Measurements from ENCODE around the gene CDH4. TPM values are rescaled to one million over a fixed set of nuclear protein-coding genes. Genes with fewer than 3 reads are reported as not detected.

The CDH4 gene
- total RNA-seq, 2 donors from 2014 or later: 0.06 to 0.08 TPM

DNA sequence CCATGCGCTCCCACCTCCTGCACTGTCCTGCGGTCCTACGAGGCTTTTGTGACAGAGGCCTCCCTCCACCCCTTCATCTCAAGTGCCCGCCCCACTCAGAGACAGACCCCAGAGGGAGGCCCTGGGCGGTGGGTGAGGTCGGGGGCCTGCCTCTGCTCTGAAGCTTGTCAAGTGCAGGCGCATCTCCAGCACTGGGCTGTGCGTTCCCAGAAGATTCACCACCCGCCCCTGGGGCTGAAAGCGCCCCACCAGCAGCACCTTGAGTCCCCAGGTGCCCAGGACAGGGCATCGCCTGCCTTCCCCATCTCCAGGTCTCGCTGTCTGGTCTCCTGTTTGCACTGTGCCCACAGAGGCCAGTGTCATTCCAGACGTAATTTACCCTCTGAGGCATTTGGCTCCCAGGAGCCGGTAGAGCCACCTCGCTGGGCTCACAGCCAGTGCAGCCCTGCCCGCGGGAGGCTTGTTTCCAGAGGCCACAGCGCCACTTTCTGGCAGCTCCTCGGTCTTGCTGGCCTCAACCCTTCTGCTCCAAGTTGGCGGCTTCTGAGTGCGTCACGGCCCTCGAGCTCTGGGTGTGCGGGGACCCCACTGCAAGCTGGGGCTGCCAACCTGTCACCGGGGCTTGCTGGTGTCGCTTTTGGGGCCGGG lies 622.5 kb downstream of the CDH4 start:
- intact Hi-C loops (cut with DNase I): no loop called here
- ATAC-seq (peak in 1 of 2 donors; percentile 28), DNase-seq (no peak)

DNA sequence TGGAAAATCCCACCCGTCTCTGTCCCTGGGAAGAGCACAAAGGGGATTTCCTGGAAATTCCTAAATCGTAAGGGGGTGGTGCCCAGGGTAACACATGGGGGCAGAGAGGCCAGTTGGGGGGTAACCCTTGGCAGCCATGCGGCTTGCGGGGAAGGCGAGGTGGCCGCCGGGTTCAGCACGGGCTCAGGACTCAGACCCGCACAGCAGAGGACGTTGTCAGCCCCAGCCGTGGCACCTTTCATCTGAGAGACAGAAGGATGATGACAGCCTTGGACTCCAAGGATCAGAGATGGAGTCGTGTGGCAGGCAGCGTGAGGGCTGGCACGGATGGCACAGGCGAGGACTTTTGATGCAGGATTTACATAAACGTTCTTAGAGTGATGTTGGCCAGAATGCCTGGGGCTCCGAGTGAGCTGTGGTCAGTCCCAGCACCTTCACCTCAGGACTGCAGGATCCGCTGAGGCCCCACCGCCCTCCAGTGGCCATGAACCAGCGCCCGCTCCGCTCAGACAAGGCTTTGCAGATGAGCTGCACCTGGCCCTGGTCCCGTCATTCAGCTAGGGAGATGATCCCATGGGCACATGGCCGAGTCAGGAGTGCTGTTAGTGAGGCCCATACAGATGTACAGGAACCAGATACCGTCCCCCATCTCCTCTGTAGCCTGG lies 623.3 kb downstream of the CDH4 start:
- ATAC-seq: no peak

DNA sequence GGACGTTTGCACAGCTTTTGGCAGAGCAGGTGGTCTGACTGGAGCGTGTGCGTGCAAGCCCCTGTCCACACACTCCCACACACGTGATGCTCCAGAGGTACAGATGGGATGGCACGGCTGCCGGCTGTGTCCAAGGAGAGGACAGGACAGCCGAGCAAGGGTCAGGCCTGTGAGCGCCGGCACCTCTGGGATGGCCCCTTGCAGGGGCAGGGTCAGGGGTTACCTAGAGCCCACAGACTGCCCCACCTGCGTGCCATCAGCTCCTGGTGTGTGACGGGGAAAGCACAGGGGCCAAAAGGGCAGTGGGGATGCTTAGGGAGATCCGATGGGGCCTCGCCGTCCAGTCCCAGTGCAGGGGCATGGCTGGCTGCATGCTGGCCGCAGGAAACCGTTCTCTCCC lies 623.9 kb downstream of the CDH4 start:
- DNase-seq (no peak), ATAC-seq (no peak)
- intact Hi-C loops (cut with DNase I): no loop called here

More for the DNA sequence above, 623.3 kb downstream of the CDH4 start:
- DNase-seq: no peak
- intact Hi-C loops (cut with DNase I): no loop called here

DNA sequence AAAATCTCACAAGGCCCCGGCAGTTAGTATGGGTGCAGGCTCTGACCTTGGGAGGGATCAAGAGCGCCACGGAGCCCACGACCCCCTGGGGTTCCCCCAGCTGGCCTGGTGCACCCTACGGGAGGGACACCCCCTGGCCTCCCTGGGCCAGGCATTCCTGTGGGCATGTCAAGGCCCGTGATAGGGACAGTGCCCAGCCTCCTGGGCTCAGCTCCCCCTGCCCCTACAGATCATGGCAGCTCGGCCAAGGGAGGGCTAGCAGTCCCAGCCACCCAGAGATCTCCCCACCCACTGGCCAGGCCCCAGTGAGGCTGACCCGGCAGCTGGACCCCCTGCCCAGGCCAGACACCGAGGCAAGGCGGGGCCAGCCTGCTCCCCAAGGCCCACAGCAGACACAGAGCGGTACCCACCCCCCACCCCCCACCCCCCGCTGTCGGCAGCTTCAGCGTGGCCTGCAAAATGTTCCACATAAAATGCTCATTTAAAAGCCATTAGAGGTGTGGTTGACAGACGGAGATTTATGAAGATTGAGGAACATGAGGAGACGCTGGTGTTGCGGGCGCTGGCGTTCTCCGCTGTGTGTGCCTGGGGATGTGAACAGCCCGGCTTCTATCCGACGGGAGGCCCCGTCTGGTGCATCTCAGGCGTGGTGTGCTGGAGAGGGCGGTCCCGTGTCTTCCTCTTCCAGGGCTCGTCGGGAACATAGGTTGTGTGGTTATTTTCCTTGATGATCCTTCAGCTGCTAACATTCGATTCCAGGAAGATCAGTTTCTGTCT lies 625.1 kb downstream of the CDH4 start:
- no peak for DNase-seq
- intact Hi-C loops (cut with DNase I): no loop called here
- no peak for ATAC-seq

DNA sequence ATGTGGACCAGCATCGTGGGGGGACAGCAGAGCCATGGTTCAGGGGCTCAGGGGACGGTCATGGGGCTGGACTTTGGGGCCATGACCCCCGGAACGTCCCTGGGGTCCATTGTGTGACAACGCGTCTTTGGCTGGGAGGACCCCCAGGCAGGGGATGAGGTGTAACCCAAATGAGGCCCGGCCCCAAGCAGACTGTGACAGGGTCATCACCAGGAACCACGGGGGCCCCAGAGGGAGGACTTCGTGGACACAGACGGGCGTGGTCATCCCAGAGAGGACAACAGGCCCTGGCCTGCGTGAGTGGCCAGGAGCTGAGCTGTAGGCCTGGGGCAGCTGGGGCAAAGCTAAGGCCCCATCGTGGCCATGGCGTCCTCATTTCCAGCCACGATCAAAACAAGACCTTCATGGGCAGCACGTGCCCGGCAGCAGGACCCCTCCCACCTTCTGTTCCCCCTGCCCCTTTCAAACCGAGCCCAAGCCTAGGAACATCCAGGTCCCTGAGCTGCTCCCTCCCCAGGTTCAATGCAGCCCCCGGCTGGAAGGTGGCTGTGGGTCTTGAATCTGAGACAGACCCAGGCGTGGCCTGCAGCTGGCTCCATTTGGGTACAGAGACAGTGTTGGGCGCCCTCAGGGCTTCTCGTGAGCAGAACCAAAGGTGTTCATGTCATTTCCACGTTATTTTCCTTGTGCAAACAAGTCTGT lies 625.9 kb downstream of the CDH4 start:
- no peak for ATAC-seq
- intact Hi-C loops (cut with DNase I): no loop called here
- no peak for DNase-seq

DNA sequence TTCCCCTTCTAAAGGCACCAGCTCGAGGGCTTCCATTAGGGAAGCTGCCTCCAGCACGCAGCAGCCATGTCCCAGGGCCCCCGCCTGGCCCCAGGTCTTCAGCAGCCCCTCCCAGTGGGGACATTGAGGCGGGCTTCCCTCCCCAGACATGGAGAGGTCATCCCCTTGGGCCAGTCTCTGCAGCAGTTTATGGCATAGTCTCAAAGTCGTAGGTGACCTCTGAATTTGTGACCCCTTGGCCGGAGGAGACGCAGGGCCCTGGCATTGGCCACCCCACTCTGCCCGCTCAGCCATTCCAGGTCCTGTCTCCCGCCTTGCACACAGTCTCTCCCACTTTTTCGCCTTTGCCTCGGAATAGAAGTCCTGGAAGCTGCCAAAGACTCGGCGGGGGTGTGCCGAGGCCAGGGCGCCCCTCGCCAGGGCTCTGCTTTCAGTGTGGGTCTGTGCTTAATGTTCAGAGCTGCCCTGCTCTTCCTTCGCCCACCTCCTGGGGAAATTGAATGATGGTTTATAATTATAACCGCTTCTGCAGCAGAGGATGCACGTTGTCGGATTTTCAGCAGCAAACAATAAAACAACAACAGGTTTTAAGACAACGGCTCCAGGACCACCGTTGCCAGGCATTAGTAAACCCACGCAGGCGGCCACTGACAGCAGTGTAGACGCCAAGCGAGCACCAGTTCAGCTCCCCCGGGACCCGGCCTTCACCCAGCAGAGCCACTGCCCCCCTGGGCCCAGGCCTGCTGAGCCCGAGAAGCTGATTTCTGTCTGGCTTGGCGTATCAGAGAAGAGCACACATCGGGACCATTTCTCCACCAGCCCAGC lies 626.6 kb downstream of the CDH4 start:
- ATAC-seq: no peak
- DNase-seq: no peak
- intact Hi-C loops (cut with DNase I): no loop called here

DNA sequence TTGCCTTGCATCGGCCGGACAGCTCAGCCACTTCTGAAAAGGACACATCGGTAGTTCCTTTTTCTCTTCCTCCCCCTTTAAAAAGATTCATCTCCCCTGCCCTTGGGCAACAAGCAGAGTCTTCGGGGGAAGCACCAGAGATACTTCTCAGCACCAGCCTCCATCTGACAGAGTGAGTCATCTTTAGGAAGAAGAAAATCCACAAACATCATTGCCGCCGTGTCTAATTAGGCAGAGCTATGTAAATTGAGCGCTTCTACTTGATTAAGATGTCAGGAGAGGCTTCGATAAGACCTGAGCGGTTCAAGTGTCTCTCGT lies 627.2 kb downstream of the CDH4 start:
- no peak for DNase-seq
- intact Hi-C loops (cut with DNase I): no loop called here
- no peak for ATAC-seq

DNA sequence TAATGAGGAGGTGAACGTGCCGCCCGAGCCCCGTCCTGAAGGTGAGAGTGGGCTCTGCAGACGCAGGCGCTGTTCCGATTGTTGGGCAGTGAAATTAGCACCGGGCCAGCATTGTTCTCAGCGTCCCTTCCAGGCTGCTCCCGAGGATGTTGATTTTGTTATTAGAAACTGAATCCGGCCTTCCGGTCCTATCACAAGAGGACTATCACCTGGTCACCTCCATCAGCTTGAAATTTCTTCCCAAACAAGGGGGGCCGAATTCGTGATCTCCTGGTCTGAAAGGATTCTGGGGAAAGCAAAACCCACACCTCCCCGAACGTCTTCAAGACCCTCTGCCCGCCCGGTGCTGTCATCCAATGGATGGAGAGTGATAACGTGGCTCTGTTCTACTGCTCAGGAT lies 627.6 kb downstream of the CDH4 start:
- ATAC-seq (no peak), DNase-seq (no peak)
- intact Hi-C loops (cut with DNase I): no loop called here

DNA sequence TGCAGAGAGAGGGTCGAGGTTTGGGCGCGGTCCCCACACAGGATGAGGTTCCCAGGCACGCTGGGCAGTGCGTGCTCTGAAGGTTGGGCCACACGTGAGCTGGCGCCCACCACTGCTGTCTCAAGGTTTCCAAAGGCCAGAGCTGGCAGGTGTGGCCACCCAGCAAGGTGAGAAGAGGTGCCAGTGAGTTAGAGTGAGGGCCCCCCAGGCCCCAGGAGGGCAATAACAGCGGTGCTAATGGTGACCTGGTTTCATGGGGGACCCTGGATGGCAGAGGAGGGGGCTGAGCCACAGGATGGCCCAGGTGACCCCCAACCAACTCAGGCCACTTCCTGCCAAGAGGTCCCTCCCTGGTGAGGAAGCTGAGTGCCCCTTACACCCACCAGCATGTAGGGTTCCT lies 628.6 kb downstream of the CDH4 start:
- intact Hi-C loops (cut with DNase I): no loop called here
- DNase-seq (no peak), ATAC-seq (no peak)

DNA sequence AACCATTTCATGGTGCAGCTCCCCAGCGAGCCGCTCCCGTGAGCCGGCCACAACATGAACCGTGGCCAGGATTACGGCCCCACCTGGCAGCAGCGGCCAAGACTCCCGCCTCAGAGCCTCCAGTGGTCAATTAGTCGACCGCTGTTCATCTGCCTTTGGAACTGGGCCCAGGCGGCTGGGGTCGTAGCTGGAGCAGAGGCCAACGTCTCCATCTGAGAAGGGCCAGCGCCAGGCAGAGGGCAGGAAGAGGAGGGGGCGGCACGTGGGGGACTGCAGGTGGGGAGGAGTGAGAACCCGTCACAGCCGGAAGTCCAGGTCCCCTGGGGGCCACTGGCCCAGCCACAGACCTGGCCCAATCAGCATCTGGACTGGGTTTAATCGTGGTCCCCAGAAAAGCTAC lies 629.4 kb downstream of the CDH4 start:
- DNase-seq (no peak), ATAC-seq (no peak)
- intact Hi-C loops (cut with DNase I): no loop called here

DNA sequence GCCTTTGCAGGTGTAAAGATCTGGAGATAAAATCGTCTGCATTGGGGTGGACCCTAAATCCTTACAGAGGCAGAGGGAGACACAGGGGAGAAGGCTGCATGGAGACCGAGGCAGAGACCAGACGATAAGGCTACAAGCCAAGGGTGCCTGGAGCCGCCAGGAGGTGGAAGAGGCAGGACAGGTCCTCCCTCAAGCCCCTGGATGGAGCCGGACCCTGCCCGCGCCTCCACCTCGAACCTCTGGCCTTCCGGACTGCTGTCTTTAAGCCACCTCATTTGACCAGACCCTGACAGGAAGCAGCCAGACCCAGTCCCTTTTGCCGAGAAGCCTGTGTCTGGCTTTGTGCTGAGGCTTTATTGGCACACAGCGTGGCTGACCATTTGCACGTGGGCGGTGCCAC lies 629.8 kb downstream of the CDH4 start:
- intact Hi-C loops (cut with DNase I): no loop called here
- no peak for ATAC-seq
- no peak for DNase-seq

DNA sequence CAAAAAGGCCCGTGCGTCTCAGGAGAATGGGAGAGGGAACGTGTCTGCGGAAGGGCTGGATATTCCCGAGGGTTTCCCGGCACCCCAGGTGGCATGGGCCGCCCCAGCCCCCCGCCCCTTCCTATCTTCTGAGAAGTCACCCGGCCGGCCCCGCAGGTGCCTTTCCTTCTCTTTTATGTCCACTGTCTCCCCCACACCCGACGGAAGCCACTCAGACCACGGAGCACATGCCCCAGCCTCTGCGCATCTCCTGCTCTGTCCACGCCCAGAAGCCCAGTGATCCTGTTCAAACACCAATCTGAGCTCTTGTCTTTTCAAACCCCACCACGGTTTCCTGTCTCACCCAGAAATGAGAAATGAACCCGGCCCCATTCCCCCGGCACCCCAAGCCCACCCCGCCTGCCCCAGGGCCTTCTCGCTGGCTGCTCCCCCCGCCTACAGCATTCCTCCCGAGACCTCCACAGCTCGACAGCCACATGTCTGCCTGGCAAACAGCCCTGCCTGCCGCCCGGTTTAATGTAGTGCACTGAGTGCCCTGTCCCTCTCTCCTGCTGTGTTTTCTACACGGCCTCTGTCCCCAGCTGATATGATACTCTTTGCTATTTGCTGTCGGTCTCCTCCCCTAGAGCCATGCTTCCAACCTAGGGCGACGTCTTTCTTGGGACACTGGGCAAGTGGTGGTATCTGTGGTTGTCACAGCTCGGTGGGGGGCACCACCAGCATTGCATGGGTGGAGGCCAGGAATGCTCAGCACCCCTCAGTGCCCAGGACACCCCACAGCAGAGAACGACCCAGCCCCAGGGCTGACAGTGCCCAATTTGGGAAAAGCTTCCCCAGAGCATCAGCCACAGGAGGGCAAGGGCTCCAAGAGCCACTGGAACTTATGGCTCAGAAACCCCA lies 630.9 kb downstream of the CDH4 start:
- DNase-seq (no peak), ATAC-seq (no peak)
- intact Hi-C loops (cut with DNase I): no loop called here

DNA sequence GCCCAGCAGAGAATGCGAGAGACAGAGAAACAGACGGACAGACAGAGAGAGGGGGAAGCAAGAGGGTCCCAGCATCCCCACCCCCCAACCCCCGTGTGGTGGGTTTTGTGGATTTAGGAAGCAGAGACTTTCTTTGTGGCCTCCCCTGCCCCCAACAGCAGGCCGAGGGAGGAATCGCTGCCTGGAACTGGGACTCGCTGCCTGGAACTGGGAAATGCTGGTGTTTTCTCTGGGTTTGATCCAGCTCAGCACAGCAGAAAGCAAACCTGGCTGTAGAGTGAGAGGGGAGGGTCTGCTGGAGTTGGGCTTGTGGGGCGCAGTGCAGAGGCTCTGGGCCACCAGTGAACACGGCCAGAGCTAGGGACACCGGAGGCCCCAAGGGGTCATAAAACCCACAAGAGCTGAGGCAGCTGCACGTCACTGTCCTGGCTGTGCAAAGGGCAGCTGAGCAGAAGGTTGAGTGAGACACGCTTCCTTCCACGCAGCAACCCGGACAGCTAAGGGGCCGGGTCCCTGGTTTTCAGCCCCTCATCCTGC lies 631.9 kb downstream of the CDH4 start:
- ATAC-seq (no peak), DNase-seq (no peak)
- intact Hi-C loops (cut with DNase I): no loop called here

DNA sequence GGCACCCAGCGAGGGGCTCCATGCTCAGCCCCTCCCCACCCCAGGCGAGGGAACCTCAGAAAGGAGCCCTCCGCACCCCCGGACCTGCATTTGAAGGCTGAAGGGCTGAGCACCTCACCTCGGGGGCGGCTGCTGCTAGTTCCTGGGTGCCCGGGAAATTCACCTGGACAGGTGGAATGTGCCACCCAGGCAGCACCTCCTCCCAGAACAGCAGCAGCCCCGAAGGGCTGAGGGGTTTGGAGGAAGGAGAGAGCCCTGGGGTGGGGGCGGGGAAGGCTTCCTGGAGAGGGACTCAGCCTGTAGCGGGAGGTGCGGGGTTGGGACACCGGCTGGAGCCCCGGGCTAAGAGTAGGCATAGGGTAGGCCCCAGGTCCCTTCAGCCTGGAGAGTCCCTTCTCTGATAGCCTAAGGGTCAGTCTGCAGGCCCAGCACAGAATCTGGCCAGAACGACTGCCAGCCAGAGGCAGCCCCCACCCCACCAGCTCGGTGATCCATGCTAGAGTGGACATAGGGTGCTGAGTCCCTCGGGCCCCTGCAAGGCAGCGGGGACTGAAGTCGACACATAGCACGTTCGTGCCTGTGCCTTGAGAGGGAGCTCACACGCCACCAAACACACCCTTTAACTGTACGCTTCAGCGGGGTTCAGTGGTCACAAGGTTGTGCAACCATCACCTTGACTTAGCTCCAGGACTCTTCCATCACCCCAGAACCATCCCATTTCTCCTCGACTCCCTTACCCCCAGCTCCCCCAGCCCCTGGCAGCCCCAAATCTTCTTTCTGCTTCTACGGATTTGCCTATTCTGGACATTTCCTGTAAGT lies 632.7 kb downstream of the CDH4 start:
- ATAC-seq: no peak
- no peak for DNase-seq
- intact Hi-C loops (cut with DNase I): loop anchor here in 1 of 2 donors (5.0 kb wide), 1 partner anchor 1032 kb away; no protein-coding TSS in a partner anchor

DNA sequence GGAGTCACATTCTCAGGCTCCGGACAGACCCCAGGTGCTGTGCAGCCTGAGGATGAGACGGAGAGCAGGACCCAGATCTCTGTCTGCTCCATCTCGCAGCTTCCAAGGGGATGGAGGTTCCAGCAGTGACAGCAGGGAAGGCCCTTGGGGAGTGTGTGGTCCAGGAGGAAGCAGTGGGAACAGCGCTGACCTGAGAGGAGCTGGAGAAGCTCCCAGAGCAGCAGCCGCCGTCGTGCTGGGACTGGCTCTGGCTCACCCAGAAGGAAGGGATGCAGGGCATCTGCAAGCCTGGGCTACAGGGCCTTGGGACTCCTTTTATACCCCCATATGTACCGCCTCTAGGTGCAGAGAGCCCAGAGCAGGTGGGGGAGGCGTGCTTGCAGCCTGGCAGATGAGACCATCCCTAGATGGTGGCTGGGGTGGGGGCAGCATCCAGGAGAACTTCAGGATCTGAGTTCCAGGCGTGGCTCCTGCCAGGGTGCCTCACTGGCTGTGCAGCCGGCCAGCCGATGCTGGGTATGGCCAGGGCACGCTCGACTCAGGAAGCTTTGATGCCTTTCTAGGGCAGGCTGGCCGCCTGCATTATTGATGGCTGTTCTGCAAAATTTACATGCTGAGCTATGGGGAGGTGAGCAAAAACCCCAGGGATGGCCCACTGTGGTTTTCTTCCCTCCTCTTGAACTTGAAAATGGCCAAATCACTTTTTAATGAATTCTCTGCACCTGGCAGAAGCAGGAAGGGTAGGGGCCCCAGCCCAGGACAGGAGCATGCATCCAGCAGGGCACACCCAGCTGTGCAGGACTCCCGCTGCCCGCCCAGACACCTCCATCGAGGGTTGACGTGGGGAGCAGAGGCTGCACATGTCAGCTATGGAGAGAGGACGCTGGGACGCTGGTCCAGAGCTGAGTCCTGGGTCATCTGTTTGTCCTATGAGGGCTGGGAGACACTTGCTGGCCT lies 634.0 kb downstream of the CDH4 start:
- ATAC-seq: no peak
- DNase-seq: peak; percentile 15
- intact Hi-C loops (cut with DNase I): loop anchor here in 1 of 2 donors (5.0 kb wide), 1 partner anchor 1034 kb away; no protein-coding TSS in a partner anchor
